Suprapubic skin (tissue), 4 donors: Measurements from ENCODE around the gene ASCC1. TPM values are rescaled to one million over a fixed set of nuclear protein-coding genes. Genes with fewer than 3 reads are reported as not detected.
A peak's percentile ranks its signal among the peaks of the same experiment; 100 is the strongest.

Experiments used
- DNase-seq, 2 donors: peaks; one replicate each; pipeline ENCODE4 v3.0.0-alpha.2; 2019; ENCODE audit warnings: low spot score in 2 of 2
- H3K27ac ChIP-seq: fragments of 200-600 bp; sonication (generic); one replicate; pipeline ENCODE4 v1.5.1; 2019
- H3K27me3 ChIP-seq: fragments of 200-600 bp; sonication (generic); one replicate; pipeline ENCODE4 v1.5.1; 2019
- H3K36me3 ChIP-seq: fragments of 200-600 bp; sonication (generic); one replicate; pipeline ENCODE4 v1.5.1; 2019
- H3K4me1 ChIP-seq: fragments of 200-600 bp; sonication (generic); one replicate; pipeline ENCODE4 v1.5.1; 2019
- H3K4me3 ChIP-seq: fragments of 200-600 bp; sonication (generic); one replicate; pipeline ENCODE4 v1.5.1; 2019; ENCODE audit warnings: mild to moderate bottlenecking
- H3K9me3 ChIP-seq: fragments of 200-600 bp; sonication (generic); one replicate; pipeline ENCODE4 v1.5.1; 2019
- CTCF ChIP-seq, 2 donors: fragments of 200-600 bp in 1 of 2; fragments of 450-650 bp in 1 of 2; sonication (generic) in 1 of 2; IDR thresholded peaks; one replicate each; pipeline ENCODE4 v1.5.1; 2016 to 2019; ENCODE audit warnings: antibody characterized with exemption in 2 of 2, mild to moderate bottlenecking in 1 of 2, moderate library complexity in 1 of 2
- EP300 ChIP-seq: sonication (generic); formaldehyde crosslinking; IDR thresholded peaks from one replicate; pipeline ENCODE4 v1.6.1; 2017; ENCODE audit warnings: antibody characterized with exemption
- POLR2A ChIP-seq, 2 donors: fragments of 450-650 bp; IDR thresholded peaks; one replicate each; pipeline ENCODE4 v1.6.1; 2017; ENCODE audit warnings: antibody characterized with exemption in 2 of 2, mild to moderate bottlenecking in 2 of 2, moderate library complexity in 2 of 2
- POLR2AphosphoS5 ChIP-seq, 3 donors: sonication (generic); formaldehyde crosslinking; IDR thresholded peaks; one replicate each; pipeline ENCODE4 v1.6.1; 2017; ENCODE audit warnings: antibody characterized with exemption in 3 of 3
- WGBS: methylation state at CpG from one replicate; pipeline ENCODE4 v1.1.5; 2018; 5-methylcytosine and 5-hydroxymethylcytosine counted together
- total RNA-seq, 4 donors: library from RNA; depleted of rRNA; stranded (reverse); fragments of >200 nt; gene quantifications; one replicate each; pipeline ENCODE4 v1.1.0, GENCODE V29; 2016

Gene ASCC1
- total RNA-seq, 4 donors from 2014 or later = 20.2 to 31.7 (median 21.2) TPM

- TF ChIP-seq POLR2AphosphoS5 (IDR thresholded peaks at IDR 0.05) (no peak), CTCF (IDR thresholded peaks at IDR 0.05) (no peak), EP300 (no peak), POLR2A (IDR thresholded peaks at IDR 0.05) (no peak)
- no peak overlapping the region for H3K4me3 ChIP-seq
- DNase-seq = no peak
- H3K36me3 ChIP-seq = no peaks in the 10 kb centered on the region
- WGBS = 97% methylated on average over 4 of the region's 4 CpGs
- no peaks in the 10 kb centered on the region for H3K9me3 ChIP-seq
- H3K4me1 ChIP-seq = peaks cover 91% of the 10 kb centered on the region
- no peaks in the 10 kb centered on the region for H3K27me3 ChIP-seq
- H3K27ac ChIP-seq = peak overlapping the region; percentile 88
Measured at GRCh38 chr10:72258617-72259016, 42.5 kb upstream of the ASCC1 start.

DNA sequence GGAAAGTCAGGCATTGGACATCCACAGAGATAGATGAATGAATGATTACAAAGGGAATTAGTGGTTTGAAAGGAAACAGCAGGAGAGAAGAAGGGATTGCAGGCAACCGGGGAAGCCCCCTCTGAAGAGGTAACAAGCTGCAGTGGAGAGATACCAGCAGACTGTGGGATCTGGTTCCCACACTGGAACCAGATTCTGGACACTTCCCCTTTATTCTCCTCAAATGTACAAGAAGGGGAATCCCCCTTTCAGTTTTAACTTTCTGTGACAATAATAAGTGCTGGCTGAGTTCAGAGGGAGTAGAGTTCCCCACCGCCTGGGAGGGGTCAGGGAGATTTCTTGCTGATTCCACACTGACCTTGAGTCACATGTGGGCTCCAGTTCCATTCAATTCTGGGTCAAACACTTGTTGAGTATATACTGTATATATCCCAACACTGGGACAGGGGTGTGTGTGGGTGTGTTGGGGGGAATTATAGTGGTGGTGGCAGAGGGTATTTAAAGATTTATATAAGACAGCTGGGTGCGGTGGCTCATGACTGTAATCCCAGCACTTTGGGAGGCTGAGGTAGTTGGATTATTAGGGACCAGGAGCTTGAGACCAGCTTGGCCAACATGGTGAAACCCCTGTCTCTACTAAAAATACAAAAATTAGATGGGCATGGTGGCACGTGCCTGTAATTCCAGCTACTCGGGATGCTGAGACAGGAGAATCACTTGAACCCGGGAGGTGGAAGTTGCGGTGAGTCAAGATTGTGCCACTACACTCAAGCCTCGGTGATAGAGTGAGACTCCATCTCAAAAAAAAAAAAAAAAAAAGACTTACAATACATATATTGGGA is 41.2 kb upstream of the ASCC1 start:
- H3K27ac ChIP-seq = peak overlapping the region; percentile 95
- H3K4me3 ChIP-seq = no peak overlapping the region
- peaks cover 92% of the 10 kb centered on the region for H3K4me1 ChIP-seq
- TF ChIP-seq EP300 (no peak), POLR2AphosphoS5 (IDR thresholded peaks at IDR 0.05) (no peak), CTCF (IDR thresholded peaks at IDR 0.05) (no peak), POLR2A (IDR thresholded peaks at IDR 0.05) (no peak)
- WGBS = 72% methylated on average over 8 of the region's 8 CpGs
- no peak for DNase-seq
- no peaks in the 10 kb centered on the region for H3K27me3 ChIP-seq
- no peaks in the 10 kb centered on the region for H3K9me3 ChIP-seq
- H3K36me3 ChIP-seq = no peaks in the 10 kb centered on the region

GRCh38 chr10:72255977-72256729 is 40.1 kb upstream of the ASCC1 start:
- Histone ChIP-seq H3K9me3 (no peaks in the 10 kb centered on the region), H3K27ac (peak overlapping the region; percentile 95), H3K4me3 (peak overlapping the region; percentile 10), H3K36me3 (no peaks in the 10 kb centered on the region), H3K4me1 (peaks cover 93% of the 10 kb centered on the region), H3K27me3 (no peaks in the 10 kb centered on the region)
- TF ChIP-seq EP300 (no peak), POLR2A (IDR thresholded peaks at IDR 0.05) (no peak), POLR2AphosphoS5 (IDR thresholded peaks at IDR 0.05) (no peak), CTCF (IDR thresholded peaks at IDR 0.05) (no peak)
- 57% methylated on average over 6 of the region's 6 CpGs for WGBS
- DNase-seq = no peak

GRCh38 chr10:72254813-72255568 is 38.9 kb upstream of the ASCC1 start:
- WGBS = 11% methylated on average over 15 of the region's 15 CpGs
- no peaks in the 10 kb centered on the region for H3K9me3 ChIP-seq
- H3K27me3 ChIP-seq = no peaks in the 10 kb centered on the region
- no peaks in the 10 kb centered on the region for H3K36me3 ChIP-seq
- H3K27ac ChIP-seq = peak overlapping the region; percentile 95
- H3K4me1 ChIP-seq = peaks cover 93% of the 10 kb centered on the region
- peak; percentile 95 for DNase-seq
- H3K4me3 ChIP-seq = no peak overlapping the region
- TF ChIP-seq CTCF (IDR thresholded peaks at IDR 0.05) (no peak), POLR2AphosphoS5 (IDR thresholded peaks at IDR 0.05) (peak in 2 of 3 donors; percentile 63 to 99), POLR2A (IDR thresholded peaks at IDR 0.05) (peak in 1 of 2 donors; percentile 41), EP300 (peak; percentile 87)
